Astrocyte (in vitro differentiated cells and primary cell): ENCODE data around the gene MYL3. TPM values are rescaled to one million over a fixed set of nuclear protein-coding genes. Genes with fewer than 3 reads are reported as not detected.

Experiments
- DNase-seq: peaks from one replicate; pipeline ENCODE4 v3.0.0-alpha.2; 2010; ENCODE audit warnings: low read depth
- FAIRE-seq: peaks from 2 replicates; lab custom pipeline; 2011; peaks lifted over from hg19 to GRCh38; lab: Jason Lieb, UNC
- H2AFZ ChIP-seq: 2 replicates; pipeline ENCODE4 v1.6.0; 2012; ENCODE audit warnings: low read depth, low read length, inconsistent platforms
- H3K27ac ChIP-seq: 2 replicates; pipeline ENCODE4 v1.5.1; 2011; ENCODE audit warnings: low read depth, low read length, inconsistent platforms
- H3K27me3 ChIP-seq: 2 replicates; pipeline ENCODE4 v1.6.0; 2011; ENCODE audit warnings: low read length, inconsistent platforms; ENCODE audit not compliant: insufficient read depth
- H3K36me3 ChIP-seq: 2 replicates; pipeline ENCODE4 v1.5.1; 2011; ENCODE audit warnings: low read length, inconsistent platforms; ENCODE audit not compliant: insufficient read depth
- H3K4me1 ChIP-seq: 2 replicates; pipeline ENCODE4 v1.5.1; 2011; ENCODE audit warnings: low read length, inconsistent platforms; ENCODE audit not compliant: insufficient read depth
- H3K4me2 ChIP-seq: 2 replicates; pipeline ENCODE4 v1.6.0; 2012; ENCODE audit warnings: low read length, inconsistent platforms
- H3K4me3 ChIP-seq: 2 replicates; pipeline ENCODE4 v1.5.1; 2011; ENCODE audit warnings: low read depth, mild to moderate bottlenecking, low read length, inconsistent platforms; ENCODE audit not compliant: insufficient read depth
- H3K79me2 ChIP-seq: 2 replicates; pipeline ENCODE4 v1.6.0; 2012; ENCODE audit warnings: mild to moderate bottlenecking, low read length, inconsistent platforms; ENCODE audit not compliant: insufficient read depth
- H3K9ac ChIP-seq: 2 replicates; pipeline ENCODE4 v1.6.0; 2012; ENCODE audit warnings: mild to moderate bottlenecking, low read length, inconsistent platforms
- H3K9me3 ChIP-seq: 2 replicates; pipeline ENCODE4 v1.5.1; 2012; ENCODE audit warnings: low read depth, mild to moderate bottlenecking, low read length, inconsistent platforms; ENCODE audit not compliant: insufficient read depth
- H4K20me1 ChIP-seq: 2 replicates; pipeline ENCODE4 v1.6.0; 2012; ENCODE audit warnings: low read length, inconsistent platforms; ENCODE audit not compliant: insufficient read depth
- H3K27ac Mint-ChIP-seq: one replicate; pipeline ENCODE4 v1.8.0; 2021; ENCODE audit warnings: mild to moderate bottlenecking, mixed read lengths; ENCODE audit not compliant: unreplicated experiment
- H3K27me3 Mint-ChIP-seq: one replicate; pipeline ENCODE4 v1.8.0; 2021; ENCODE audit warnings: low read depth, mixed read lengths; ENCODE audit not compliant: unreplicated experiment
- H3K36me3 Mint-ChIP-seq: one replicate; pipeline ENCODE4 v1.8.0; 2021; ENCODE audit warnings: low read depth, mixed read lengths; ENCODE audit not compliant: unreplicated experiment
- H3K4me1 Mint-ChIP-seq: one replicate; pipeline ENCODE4 v1.8.0; 2021; ENCODE audit warnings: low read depth, mixed read lengths; ENCODE audit not compliant: unreplicated experiment
- H3K4me3 Mint-ChIP-seq: one replicate; pipeline ENCODE4 v1.8.0; 2021; ENCODE audit warnings: mild to moderate bottlenecking, moderate library complexity, mixed read lengths; ENCODE audit not compliant: unreplicated experiment
- H3K9me3 Mint-ChIP-seq: one replicate; pipeline ENCODE4 v1.8.0; 2021; ENCODE audit warnings: mild to moderate bottlenecking, mixed read lengths; ENCODE audit not compliant: unreplicated experiment
- EZH2 ChIP-seq: IDR thresholded peaks from 2 replicates; pipeline ENCODE4 v1.6.1; 2012; ENCODE audit warnings: mild to moderate bottlenecking, low read length, inconsistent platforms; ENCODE audit not compliant: insufficient read depth
- total RNA-seq: library from RNA; stranded (reverse); gene quantifications from 2 replicates; pipeline ENCODE4 v1.2.1, GENCODE V29; 2021
- TF ChIP-seq, protein P1 (sequence below): IDR thresholded peaks from 2 replicates; pipeline ENCODE4 v1.5.1; 2011; ENCODE audit warnings: low read depth, mild to moderate bottlenecking, inconsistent platforms, low read length, moderate library complexity; ENCODE audit not compliant: insufficient read depth

Gene MYL3
- total RNA-seq, 1 donor from 2014 or later = 0.89 TPM

DNA sequence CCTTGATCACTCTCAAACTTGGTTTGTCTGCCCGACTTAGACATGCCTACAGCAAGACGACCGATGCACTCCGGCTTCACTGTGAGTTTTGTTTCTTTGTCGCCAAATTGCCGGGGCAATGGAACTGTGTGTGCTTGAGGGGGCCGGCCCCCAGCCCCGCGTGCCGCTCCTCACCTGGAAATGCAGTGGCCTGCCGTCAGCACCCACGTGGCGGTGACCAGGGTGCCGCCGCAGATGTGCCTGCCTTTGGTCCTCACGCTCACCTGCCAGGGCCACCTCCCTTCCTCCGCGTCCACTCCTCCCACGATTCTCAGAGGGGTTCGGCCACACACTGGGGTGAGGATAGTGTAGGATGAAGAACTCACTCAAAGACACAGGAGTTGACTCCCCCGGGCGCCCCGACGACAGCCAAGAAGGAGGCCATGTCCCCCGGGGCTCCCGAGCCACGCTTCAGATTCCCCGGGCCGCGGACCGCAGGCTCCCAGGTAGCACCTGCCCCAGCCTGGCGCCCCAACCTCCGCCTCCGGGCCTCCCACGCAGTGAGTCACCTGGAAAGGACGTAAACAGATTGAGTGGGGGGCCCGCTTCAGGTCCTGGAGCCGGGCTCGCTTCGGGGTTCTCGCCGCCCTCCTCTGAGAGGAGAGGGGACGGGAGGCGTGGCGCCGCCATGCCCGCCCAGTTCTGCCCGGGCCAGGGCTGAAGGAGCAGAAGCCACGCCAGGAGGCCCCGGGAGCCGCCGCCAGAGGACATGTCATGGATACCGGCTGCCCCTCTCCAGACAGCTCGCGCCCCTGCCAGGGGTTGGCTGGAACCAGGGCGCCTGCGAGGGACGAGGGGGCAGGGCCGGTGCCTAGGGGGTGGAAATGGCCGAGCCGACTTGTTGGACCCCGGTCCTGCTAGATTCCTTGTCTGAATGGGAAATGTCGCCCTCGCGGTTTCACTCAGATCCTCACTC, 29.6 kb downstream of the MYL3 start:
- Mint-ChIP-seq H3K27me3 (peaks cover 26% of the 10 kb centered on the region), H3K9me3 (peaks cover 33% of the 10 kb centered on the region), H3K4me3 (no peak overlapping the region), H3K27ac (no peak overlapping the region), H3K36me3 (peaks cover 5% of the 10 kb centered on the region), H3K4me1 (no peaks in the 10 kb centered on the region)
- Histone ChIP-seq H3K36me3 (no peaks in the 10 kb centered on the region), H3K27me3 (peaks cover under 1% of the 10 kb centered on the region), H3K9me3 (no peaks in the 10 kb centered on the region), H4K20me1 (no peaks in the 10 kb centered on the region), H2AFZ (no peak overlapping the region), H3K27ac (no peak overlapping the region), H3K4me3 (no peak overlapping the region), H3K4me1 (no peaks in the 10 kb centered on the region), H3K9ac (no peak overlapping the region), H3K4me2 (no peak overlapping the region), H3K79me2 (no peaks in the 10 kb centered on the region)
- TF ChIP-seq, protein P1, sequence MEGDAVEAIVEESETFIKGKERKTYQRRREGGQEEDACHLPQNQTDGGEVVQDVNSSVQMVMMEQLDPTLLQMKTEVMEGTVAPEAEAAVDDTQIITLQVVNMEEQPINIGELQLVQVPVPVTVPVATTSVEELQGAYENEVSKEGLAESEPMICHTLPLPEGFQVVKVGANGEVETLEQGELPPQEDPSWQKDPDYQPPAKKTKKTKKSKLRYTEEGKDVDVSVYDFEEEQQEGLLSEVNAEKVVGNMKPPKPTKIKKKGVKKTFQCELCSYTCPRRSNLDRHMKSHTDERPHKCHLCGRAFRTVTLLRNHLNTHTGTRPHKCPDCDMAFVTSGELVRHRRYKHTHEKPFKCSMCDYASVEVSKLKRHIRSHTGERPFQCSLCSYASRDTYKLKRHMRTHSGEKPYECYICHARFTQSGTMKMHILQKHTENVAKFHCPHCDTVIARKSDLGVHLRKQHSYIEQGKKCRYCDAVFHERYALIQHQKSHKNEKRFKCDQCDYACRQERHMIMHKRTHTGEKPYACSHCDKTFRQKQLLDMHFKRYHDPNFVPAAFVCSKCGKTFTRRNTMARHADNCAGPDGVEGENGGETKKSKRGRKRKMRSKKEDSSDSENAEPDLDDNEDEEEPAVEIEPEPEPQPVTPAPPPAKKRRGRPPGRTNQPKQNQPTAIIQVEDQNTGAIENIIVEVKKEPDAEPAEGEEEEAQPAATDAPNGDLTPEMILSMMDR = no peak
- no peak for TF ChIP-seq EZH2
- FAIRE-seq = no peak
- DNase-seq = no peak

DNA sequence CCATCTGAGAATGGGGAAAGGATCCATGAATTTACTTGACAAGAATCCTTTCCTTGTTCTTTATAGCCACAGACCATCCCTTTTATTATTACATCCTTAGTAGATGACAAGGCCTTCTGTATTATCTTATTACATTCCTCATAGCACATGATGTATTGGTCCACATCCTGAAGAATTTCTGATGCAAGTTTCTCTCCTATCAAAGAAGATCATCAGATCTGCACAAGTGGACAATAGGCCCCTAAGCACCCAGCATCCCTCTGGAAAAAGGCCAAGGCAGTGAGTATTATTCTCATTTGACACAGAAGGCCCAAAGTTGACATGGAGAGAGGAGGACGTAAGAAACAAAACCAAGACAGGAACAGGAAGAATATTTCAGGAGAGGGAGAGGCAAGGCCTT, 31.4 kb downstream of the MYL3 start:
- no peak overlapping the region for H3K9ac ChIP-seq
- FAIRE-seq = no peak

More for the DNA sequence above, 31.4 kb downstream of the MYL3 start:
- Histone ChIP-seq H3K4me3 (no peak overlapping the region), H3K79me2 (no peaks in the 10 kb centered on the region), H3K4me2 (no peak overlapping the region), H3K27ac (no peak overlapping the region), H2AFZ (no peak overlapping the region), H3K9me3 (no peaks in the 10 kb centered on the region), H3K36me3 (no peaks in the 10 kb centered on the region), H4K20me1 (no peaks in the 10 kb centered on the region), H3K27me3 (peaks cover 2% of the 10 kb centered on the region), H3K4me1 (no peaks in the 10 kb centered on the region)
- TF ChIP-seq, protein P1 = no peak
- TF ChIP-seq EZH2 = no peak
- DNase-seq = no peak
- no peak overlapping the region for H3K4me3 Mint-ChIP-seq
- peaks cover 18% of the 10 kb centered on the region for H3K9me3 Mint-ChIP-seq
- peaks cover 26% of the 10 kb centered on the region for H3K27me3 Mint-ChIP-seq
- no peaks in the 10 kb centered on the region for H3K4me1 Mint-ChIP-seq
- H3K36me3 Mint-ChIP-seq = peaks cover 5% of the 10 kb centered on the region
- H3K27ac Mint-ChIP-seq = no peak overlapping the region
